Kidney tubule cell (primary cell): ENCODE data around the gene SRPK1.

Experiments
- DNase-seq: peaks from one replicate; pipeline ENCODE4 v3.0.0-alpha.2; 2018; ENCODE audit warnings: low spot score

Gene SRPK1

DNA sequence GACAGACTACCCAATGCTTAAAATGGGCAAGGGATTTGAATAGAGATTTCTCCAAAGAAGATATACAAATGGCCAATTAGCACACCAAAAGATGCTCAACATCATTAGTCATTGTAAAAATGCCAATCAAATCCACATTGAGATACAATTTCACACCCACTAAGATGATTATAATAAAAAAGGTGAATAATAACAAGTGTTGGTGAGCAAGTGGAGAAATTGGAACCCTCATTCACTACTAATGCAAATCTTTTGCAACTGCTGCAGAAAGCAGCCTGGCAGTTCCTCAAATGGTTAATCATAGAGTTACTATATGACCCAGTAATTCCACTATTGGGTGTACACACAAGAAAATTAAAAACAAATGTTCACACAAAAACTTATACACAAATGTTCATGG is 103.4 kb downstream of the SRPK1 start:
- no peak for DNase-seq

DNA sequence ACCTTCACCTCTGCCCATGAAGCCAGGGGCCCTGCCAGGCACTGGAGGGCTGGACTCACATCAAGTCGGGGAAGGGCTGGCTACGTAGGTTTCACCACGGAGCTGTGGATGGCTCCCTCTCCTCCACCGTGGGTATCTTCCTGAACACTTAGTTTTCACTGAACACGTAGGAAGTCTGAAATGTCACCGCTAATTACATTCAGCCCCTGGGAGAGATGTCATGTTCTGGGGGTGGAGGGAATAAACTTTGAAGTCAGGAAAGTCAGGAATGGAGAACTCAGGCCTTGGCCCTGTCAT is 109.3 kb downstream of the SRPK1 start:
- no peak for DNase-seq

DNA sequence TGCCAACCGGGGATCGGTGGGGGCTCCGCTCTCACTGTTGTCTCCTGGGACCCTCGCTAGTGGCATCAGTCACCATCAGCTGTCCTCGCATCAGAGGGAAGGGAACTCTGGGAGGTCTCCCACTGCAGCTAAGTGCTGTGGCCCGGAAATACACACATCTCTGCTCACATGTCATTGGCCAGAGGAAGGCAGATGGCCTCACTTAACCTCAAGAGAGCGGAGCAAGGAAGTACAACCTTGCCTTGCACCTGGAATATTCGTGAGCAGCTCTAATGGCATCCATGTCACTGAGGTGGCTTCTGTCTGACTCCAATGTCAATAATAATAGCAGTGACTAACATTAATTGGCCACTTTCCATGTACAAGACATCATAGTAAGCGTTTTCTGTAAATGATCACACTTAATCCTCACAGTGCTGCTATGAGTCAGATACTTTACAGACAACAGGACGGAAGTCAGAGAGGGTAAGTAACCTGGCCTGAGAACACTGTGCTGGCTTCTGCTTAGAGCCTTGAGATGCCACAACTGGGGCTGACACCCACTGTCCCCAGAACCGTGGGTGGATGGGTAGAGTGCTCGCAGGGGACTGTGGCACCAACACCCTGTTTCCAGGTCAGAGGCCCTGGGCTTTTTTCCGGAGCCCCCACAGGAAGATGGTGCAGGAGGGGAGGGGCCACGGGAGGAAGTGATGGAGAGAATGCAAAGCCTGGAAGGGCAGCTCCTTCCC is 109.8 kb downstream of the SRPK1 start:
- peak; percentile 100 for DNase-seq

DNA sequence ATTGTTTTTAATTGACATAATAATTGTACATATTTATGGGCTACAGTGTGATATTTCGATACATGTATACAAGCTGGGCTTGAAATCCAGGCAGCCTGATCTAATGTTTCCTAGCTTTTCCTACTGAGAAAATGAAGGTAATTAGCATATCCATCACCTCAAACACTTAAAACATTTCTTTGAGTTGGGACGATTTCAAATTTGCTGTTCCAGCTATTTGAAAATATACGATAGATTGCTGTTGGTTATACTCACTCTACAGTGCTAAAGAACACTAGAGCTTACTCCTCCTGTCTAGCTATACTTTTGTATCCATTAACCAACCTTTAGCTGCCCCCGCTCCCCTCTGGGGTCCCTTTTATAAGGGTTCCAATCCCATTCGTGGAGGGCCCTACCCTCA is 111.1 kb downstream of the SRPK1 start:
- DNase-seq, result no peak

GRCh38 chr6:35808688-35809087 is 112.2 kb downstream of the SRPK1 start:
- no peak for DNase-seq

GRCh38 chr6:35804996-35805736 is 115.7 kb downstream of the SRPK1 start, which contains the start of gene LHFPL5:
TSS of gene LHFPL5 (plus strand) at chr6:35805352. CDS start at chr6:35805671, 319 bp downstream.
- peak; percentile 43 for DNase-seq

- no peak for DNase-seq
Measured at GRCh38 chr6:35801148-35801547, 119.8 kb downstream of the SRPK1 start.

GRCh38 chr6:35798706-35799105 is 122.2 kb downstream of the SRPK1 start:
- no peak for DNase-seq

- no peak for DNase-seq
Measured at GRCh38 chr6:35797837-35798526, 122.9 kb downstream of the SRPK1 start.

DNA sequence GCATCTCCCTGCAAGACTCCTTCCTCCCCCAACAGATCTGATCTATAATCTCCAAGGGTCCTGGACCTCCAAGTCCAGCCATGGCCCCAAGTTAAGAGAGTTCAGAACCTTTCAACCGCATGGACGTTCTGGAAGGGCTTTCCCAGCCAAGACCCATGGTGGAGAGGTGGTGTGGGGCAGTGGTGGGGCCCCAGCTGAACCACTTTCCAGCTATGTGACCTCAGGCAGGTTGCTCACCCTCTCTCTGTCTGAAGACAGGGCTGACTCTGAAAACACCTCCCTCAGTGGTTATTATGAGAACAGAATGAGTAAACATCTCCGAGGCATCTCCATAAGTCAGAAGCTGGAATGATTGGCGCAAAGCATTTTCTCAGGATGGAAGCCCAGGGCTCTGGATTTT is 124.7 kb downstream of the SRPK1 start:
- no peak for DNase-seq

DNA sequence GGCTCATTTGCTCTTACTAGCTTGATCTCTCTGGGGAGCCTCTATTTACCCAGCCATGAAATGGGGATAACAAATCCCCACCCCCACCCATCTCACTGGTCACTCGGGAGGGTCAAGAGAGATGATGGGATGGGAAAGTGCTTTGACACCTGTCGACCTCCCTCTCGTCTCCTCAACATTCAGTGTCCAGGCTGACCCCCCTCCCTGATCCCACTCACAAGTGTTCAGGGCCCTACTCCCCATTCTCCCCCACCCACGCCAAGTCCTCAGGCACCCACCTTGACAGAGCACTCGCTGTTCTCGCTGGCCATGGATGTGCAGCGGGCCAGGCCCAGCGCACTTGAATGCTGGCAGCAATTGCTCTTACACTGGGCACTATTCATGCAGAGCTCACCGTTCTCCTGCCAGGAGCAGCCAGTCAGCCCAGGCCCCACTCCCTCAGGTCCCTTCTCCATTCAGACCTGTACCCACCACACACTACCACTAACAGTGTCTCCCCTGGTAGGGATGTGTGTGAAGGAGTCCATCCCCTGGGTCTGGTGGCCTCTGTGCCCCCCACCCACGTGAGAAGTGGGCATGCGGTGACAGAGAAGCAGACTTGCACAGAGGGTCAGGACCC is 125.3 kb downstream of the SRPK1 start:
- DNase-seq, result no peak

DNA sequence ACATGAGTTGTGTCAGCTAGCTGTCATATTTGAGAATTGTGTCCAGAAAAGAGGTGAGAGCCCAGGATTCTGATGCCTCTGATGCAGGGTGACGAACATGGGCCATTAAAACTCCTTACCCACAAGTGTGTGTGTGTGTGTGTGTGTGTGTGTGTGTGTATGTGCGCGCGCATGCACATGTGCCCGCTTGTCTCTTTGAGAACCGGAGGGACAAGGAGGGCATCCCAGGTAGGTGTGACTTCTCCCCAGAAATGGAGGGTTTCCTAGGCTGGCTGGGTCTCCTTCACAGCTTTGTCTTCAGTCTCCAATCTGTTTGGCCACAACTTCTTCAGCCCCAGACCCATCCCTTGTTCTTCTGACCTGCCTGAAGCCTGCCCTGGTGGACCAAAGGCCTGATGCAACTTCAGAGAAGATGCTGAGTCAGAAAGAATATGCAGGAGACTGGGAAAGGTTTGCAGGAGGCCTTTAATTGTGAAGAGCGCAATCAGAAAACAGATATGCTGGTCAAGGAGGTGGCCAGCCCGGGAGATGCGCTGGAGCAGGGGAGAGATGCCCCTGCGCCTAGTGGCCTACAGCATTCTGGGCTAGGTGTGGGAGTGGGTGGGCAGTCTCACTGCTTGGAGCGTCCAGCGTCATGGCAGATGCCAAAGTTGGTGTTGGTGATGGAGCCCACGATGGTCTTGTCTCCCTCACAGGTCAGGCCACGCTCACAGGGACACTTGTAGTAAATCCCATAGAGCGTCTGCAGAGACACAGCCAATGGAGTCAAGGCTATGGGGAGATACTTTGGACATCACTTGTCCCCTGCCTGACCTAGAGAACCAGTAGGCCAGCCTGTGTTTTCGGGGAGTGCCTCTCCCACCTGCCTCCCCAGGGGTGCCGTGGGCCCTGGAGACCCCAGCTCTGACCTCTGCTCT is 126.1 kb downstream of the SRPK1 start:
- no peak for DNase-seq

DNA sequence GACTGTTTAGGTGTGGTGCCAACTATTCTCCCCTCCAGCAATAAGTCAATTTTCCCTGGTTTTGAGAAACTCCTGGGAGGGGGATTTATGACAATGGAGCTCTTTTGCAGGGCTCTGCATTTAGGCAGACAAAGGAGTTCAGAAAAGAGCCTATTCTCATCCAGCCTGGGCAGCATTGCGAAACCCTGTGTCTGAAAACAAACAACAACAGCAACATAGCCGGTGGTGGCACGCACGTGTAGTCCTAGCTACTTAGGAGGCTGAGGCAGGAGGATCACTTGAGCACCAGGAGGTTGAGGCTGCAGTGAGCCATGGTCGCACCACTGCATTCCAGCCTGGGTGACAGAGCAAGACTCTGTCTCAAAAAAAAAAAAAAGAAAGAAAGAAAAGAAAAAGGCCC is 130.2 kb downstream of the SRPK1 start:
- no peak for DNase-seq

- no peak for DNase-seq
Measured at GRCh38 chr6:35788423-35788982, 132.4 kb downstream of the SRPK1 start.

- no peak for DNase-seq
Measured at GRCh38 chr6:35787266-35788218, 133.4 kb downstream of the SRPK1 start.

GRCh38 chr6:35786810-35787209 is 134.1 kb downstream of the SRPK1 start:
- no peak for DNase-seq

GRCh38 chr6:35786272-35786671 is 134.6 kb downstream of the SRPK1 start:
- DNase-seq, result no peak

- no peak for DNase-seq
Measured at GRCh38 chr6:35784200-35784599, 136.7 kb downstream of the SRPK1 start.
